T-cell (primary cell): ENCODE data around the gene MIER2. TPM values are rescaled to one million over a fixed set of nuclear protein-coding genes. Genes with fewer than 3 reads are reported as not detected.

Experiments
- ATAC-seq, 4 experiments: fragments of 200-7000 bp in 3 of 4; fragments of 150-1000 bp in 1 of 4; cut with Tn5 transposase; replicated peaks in 1 of 4; 1 replicate in 3 of 4; 2 replicates in 1 of 4; pipeline ENCODE4 v1.10.0; 2021; ENCODE audit warnings: moderate library complexity in 3 of 4, mild to moderate bottlenecking in 2 of 4, moderate number of reproducible peaks in 1 of 4
- CTCF ChIA-PET, 2 donors: fragments of 300-600 bp; sonication (Branson Sonifier 250); formaldehyde crosslinking; loops; one replicate each; lab custom pipeline; 2022; ENCODE audit warnings: antibody characterized with exemption in 2 of 2; lab: Charles Lee
- POLR2A ChIA-PET, 2 donors: fragments of 300-600 bp; sonication (Branson Sonifier 250); formaldehyde crosslinking; loops; one replicate each; lab custom pipeline; 2022; ENCODE audit warnings: antibody characterized with exemption in 2 of 2; lab: Charles Lee
- DNase-seq, 35 experiments: peaks; one replicate each; pipeline versions ENCODE4 v3.0.0 to v3.0.0-alpha.2; 2013 to 2023
- H3K27ac ChIP-seq: one replicate; pipeline ENCODE4 v1.5.1; 2013; ENCODE audit warnings: low read length
- H3K27me3 ChIP-seq, 2 experiments: replicated peaks in 1 of 2; 1 replicate in 1 of 2; 2 replicates in 1 of 2; pipeline versions ENCODE4 v1.6.1 to v1.7.0; 2013; ENCODE audit warnings: low read length in 1 of 2, mixed read lengths in 1 of 2; ENCODE audit not compliant: control insufficient read depth in 2 of 2, insufficient read depth in 2 of 2; ENCODE audit errors: extremely low read depth in 1 of 2
- H3K36me3 ChIP-seq, 2 donors: 1 replicate in 1 of 2; 2 replicates in 1 of 2; pipeline versions ENCODE4 v1.6.1 to v1.7.0; 2013; ENCODE audit warnings: low read length in 1 of 2; ENCODE audit not compliant: control insufficient read depth in 2 of 2, insufficient read depth in 1 of 2; ENCODE audit errors: extremely low read depth in 1 of 2
- H3K4me1 ChIP-seq, 2 experiments: 1 replicate in 1 of 2; 2 replicates in 1 of 2; pipeline versions ENCODE4 v1.6.1 to v1.7.0; 2013; ENCODE audit warnings: low read length in 2 of 2, mixed read lengths in 1 of 2; ENCODE audit not compliant: insufficient read depth in 2 of 2, control insufficient read depth in 1 of 2; ENCODE audit errors: extremely low read depth in 1 of 2
- H3K4me3 ChIP-seq, 2 donors: 1 replicate in 1 of 2; 2 replicates in 1 of 2; pipeline versions ENCODE4 v1.5.1 to v1.7.0; 2013; ENCODE audit warnings: mild to moderate bottlenecking in 2 of 2, low read length in 1 of 2, moderate library complexity in 1 of 2; ENCODE audit not compliant: control insufficient read depth in 1 of 2; ENCODE audit errors: extremely low read depth in 1 of 2
- H3K9me3 ChIP-seq: 2 replicates; pipeline ENCODE4 v1.7.0; 2013
- H3K27ac Mint-ChIP-seq, 2 donors: one replicate each; pipeline ENCODE4 v1.8.0; 2020 to 2021; ENCODE audit warnings: mild to moderate bottlenecking in 2 of 2, mixed read lengths in 2 of 2
- H3K27me3 Mint-ChIP-seq, 2 donors: one replicate each; pipeline ENCODE4 v1.8.0; 2021 to 2022; ENCODE audit warnings: mixed read lengths in 2 of 2
- H3K36me3 Mint-ChIP-seq: one replicate; pipeline ENCODE4 v1.8.0; 2021; ENCODE audit warnings: mixed read lengths
- H3K4me1 Mint-ChIP-seq, 3 donors: one replicate each; pipeline ENCODE4 v1.8.0; 2020 to 2022; ENCODE audit warnings: mixed read lengths in 3 of 3, mild to moderate bottlenecking in 1 of 3
- H3K4me3 Mint-ChIP-seq, 3 donors: one replicate each; pipeline ENCODE4 v1.8.0; 2020 to 2022; ENCODE audit warnings: mild to moderate bottlenecking in 3 of 3, mixed read lengths in 3 of 3, moderate library complexity in 3 of 3
- H3K9me3 Mint-ChIP-seq, 3 donors: one replicate each; pipeline ENCODE4 v1.8.0; 2020 to 2022; ENCODE audit warnings: mixed read lengths in 3 of 3
- WGBS: methylation state at CpG from one replicate; pipeline ENCODE4 v1.1.5; 2013; ENCODE audit warnings: missing lambda C conversion rate; ENCODE audit not compliant: insufficient coverage; 5-methylcytosine and 5-hydroxymethylcytosine counted together
- total RNA-seq, 35 experiments: library from RNA in 6 of 35; stranded (reverse) in 6 of 35; fragments of 120-200 nt in 1 of 35; gene quantifications; one replicate each; pipeline versions ENCODE4 v1.2.1 to v1.2.4 and lab custom pipeline; 2013 to 2026

The MIER2 gene
- total RNA-seq, 5 donors from 2014 or later (not counting 1 experiment from before 2014, with no cell fraction given): 13.1 to 23.2 (median 18.0) TPM

GRCh38 chr19:311813-312261 is 32.8 kb downstream of the MIER2 start:
- peaks cover 42% of the 10 kb centered on the region for H3K36me3 Mint-ChIP-seq
- no peak overlapping the region for H3K4me3 Mint-ChIP-seq
- H3K36me3 ChIP-seq: peaks cover 35 to 53% of the 10 kb centered on the region in 2 donors

GRCh38 chr19:310781-311496 is 33.7 kb downstream of the MIER2 start:
- Mint-ChIP-seq H3K36me3 (peaks cover 42% of the 10 kb centered on the region), H3K4me1 (peaks cover 0 to 4% (median 0%) of the 10 kb centered on the region in 3 donors), H3K4me3 (no peak overlapping the region), H3K27ac (no peak overlapping the region), H3K27me3 (no peaks in the 10 kb centered on the region), H3K9me3 (no peaks in the 10 kb centered on the region)
- Histone ChIP-seq H3K4me3 (no peak overlapping the region), H3K36me3 (peaks cover 37 to 56% of the 10 kb centered on the region in 2 donors), H3K9me3 (no peaks in the 10 kb centered on the region), H3K27ac (no peak overlapping the region), H3K27me3 (no peaks in the 10 kb centered on the region), H3K4me1 (no peaks in the 10 kb centered on the region)
- POLR2A ChIA-PET: no interaction called here
- no peak for ATAC-seq
- no peak for DNase-seq
- WGBS: 98% methylated on average over 24 of the region's 24 CpGs
- CTCF ChIA-PET: no interaction called here

More at GRCh38 chr19:311813-312261, 32.8 kb downstream of the MIER2 start:
- no peaks in the 10 kb centered on the region for H3K27me3 Mint-ChIP-seq
- H3K9me3 ChIP-seq: no peaks in the 10 kb centered on the region
- no peak overlapping the region for H3K27ac ChIP-seq
- H3K27ac Mint-ChIP-seq: no peak overlapping the region
- DNase-seq (no peak), ATAC-seq (no peak)
- WGBS: 96% methylated on average over 29 of the region's 33 CpGs
- no peaks in the 10 kb centered on the region for H3K4me1 ChIP-seq
- ChIA-PET POLR2A (no interaction called here), CTCF (no interaction called here)
- H3K4me3 ChIP-seq: no peak overlapping the region
- H3K4me1 Mint-ChIP-seq: peaks cover 0 to 4% (median 0%) of the 10 kb centered on the region in 3 donors
- H3K9me3 Mint-ChIP-seq: no peaks in the 10 kb centered on the region
- H3K27me3 ChIP-seq: no peaks in the 10 kb centered on the region

GRCh38 chr19:310141-310651 is 34.4 kb downstream of the MIER2 start:
- no peak overlapping the region for H3K27ac ChIP-seq
- H3K4me1 ChIP-seq: no peaks in the 10 kb centered on the region
- H3K27me3 ChIP-seq: no peaks in the 10 kb centered on the region
- H3K9me3 ChIP-seq: no peaks in the 10 kb centered on the region
- no peaks in the 10 kb centered on the region for H3K27me3 Mint-ChIP-seq
- WGBS: 93% methylated on average over 30 of the region's 30 CpGs
- POLR2A ChIA-PET: no interaction called here
- H3K36me3 ChIP-seq: peaks cover 36 to 54% of the 10 kb centered on the region in 2 donors
- CTCF ChIA-PET: no interaction called here
- no peak for ATAC-seq
- no peak overlapping the region for H3K4me3 Mint-ChIP-seq
- no peak overlapping the region for H3K27ac Mint-ChIP-seq
- no peak overlapping the region for H3K4me3 ChIP-seq
- peaks cover 42% of the 10 kb centered on the region for H3K36me3 Mint-ChIP-seq
- DNase-seq: no peak
- no peaks in the 10 kb centered on the region for H3K9me3 Mint-ChIP-seq
- no peaks in the 10 kb centered on the region for H3K4me1 Mint-ChIP-seq

GRCh38 chr19:309206-309565 is 35.4 kb downstream of the MIER2 start:
- Histone ChIP-seq H3K4me1 (no peaks in the 10 kb centered on the region), H3K36me3 (peaks cover 33 to 49% of the 10 kb centered on the region in 2 donors), H3K4me3 (no peak overlapping the region), H3K27ac (no peak overlapping the region), H3K9me3 (no peaks in the 10 kb centered on the region), H3K27me3 (no peaks in the 10 kb centered on the region)
- H3K36me3 Mint-ChIP-seq: peaks cover 39% of the 10 kb centered on the region
- WGBS: 98% methylated on average over 9 of the region's 14 CpGs
- ChIA-PET POLR2A (no interaction called here), CTCF (no interaction called here)
- H3K27me3 Mint-ChIP-seq: no peaks in the 10 kb centered on the region
- no peaks in the 10 kb centered on the region for H3K9me3 Mint-ChIP-seq
- H3K4me3 Mint-ChIP-seq: no peak overlapping the region
- H3K4me1 Mint-ChIP-seq: peaks cover 0 to 3% (median 0%) of the 10 kb centered on the region in 3 donors
- ATAC-seq (no peak), DNase-seq (no peak)
- H3K27ac Mint-ChIP-seq: no peak overlapping the region

GRCh38 chr19:308471-309205 is 36.0 kb downstream of the MIER2 start:
- no peaks in the 10 kb centered on the region for H3K4me1 ChIP-seq
- CTCF ChIA-PET: no interaction called here
- Mint-ChIP-seq H3K27ac (no peak overlapping the region), H3K4me3 (no peak overlapping the region), H3K9me3 (no peaks in the 10 kb centered on the region), H3K36me3 (peaks cover 35% of the 10 kb centered on the region), H3K4me1 (peaks cover 0 to 3% (median 0%) of the 10 kb centered on the region in 3 donors), H3K27me3 (no peaks in the 10 kb centered on the region)
- H3K9me3 ChIP-seq: no peaks in the 10 kb centered on the region
- ATAC-seq (no peak), DNase-seq (no peak)
- no peak overlapping the region for H3K4me3 ChIP-seq
- POLR2A ChIA-PET: no interaction called here
- 94% methylated on average over 47 of the region's 48 CpGs for WGBS
- H3K27ac ChIP-seq: no peak overlapping the region
- H3K27me3 ChIP-seq: no peaks in the 10 kb centered on the region
- peaks cover 28 to 44% of the 10 kb centered on the region in 2 donors for H3K36me3 ChIP-seq

- H3K36me3 ChIP-seq: peaks cover 24 to 39% of the 10 kb centered on the region in 2 donors
- no peaks in the 10 kb centered on the region for H3K9me3 Mint-ChIP-seq
- ATAC-seq (no peak), DNase-seq (no peak)
- CTCF ChIA-PET: no interaction called here
- peaks cover 35% of the 10 kb centered on the region for H3K36me3 Mint-ChIP-seq
- no peaks in the 10 kb centered on the region for H3K27me3 ChIP-seq
- no peaks in the 10 kb centered on the region for H3K9me3 ChIP-seq
- no peak overlapping the region for H3K27ac ChIP-seq
- WGBS: 95% methylated on average over 15 of the region's 21 CpGs
- H3K4me3 ChIP-seq: no peak overlapping the region
- H3K27ac Mint-ChIP-seq: no peak overlapping the region
- POLR2A ChIA-PET: no interaction called here
- H3K4me3 Mint-ChIP-seq: no peak overlapping the region
- H3K4me1 Mint-ChIP-seq: peaks cover 0 to 3% (median 0%) of the 10 kb centered on the region in 3 donors
- H3K4me1 ChIP-seq: no peaks in the 10 kb centered on the region
- no peaks in the 10 kb centered on the region for H3K27me3 Mint-ChIP-seq
Observed at GRCh38 chr19:307793-308420, 36.7 kb downstream of the MIER2 start.
